H1 (cell line): Measurements from ENCODE around the gene CELF2. TPM values are rescaled to one million over a fixed set of nuclear protein-coding genes. Genes with fewer than 3 reads are reported as not detected.

Experiments
- CTCF ChIA-PET: fragments of 300-600 bp; sonication (Branson Sonifier 250); formaldehyde crosslinking; loops from one replicate; lab custom pipeline; 2021; ENCODE audit not compliant: partially characterized antibody; lab: Charles Lee
- POLR2A ChIA-PET: fragments of 300-600 bp; sonication (Branson Sonifier 250); formaldehyde crosslinking; loops from one replicate; lab custom pipeline; 2021; ENCODE audit warnings: inconsistent platforms; ENCODE audit not compliant: partially characterized antibody; lab: Charles Lee
- DNase-seq, 2 experiments: peaks; one replicate each; pipeline versions ENCODE4 v3.0.0 to v3.0.0-alpha.2; 2010 to 2022; ENCODE audit warnings: low spot score in 2 of 2, low read depth in 1 of 2, mixed read lengths in 1 of 2
- FAIRE-seq: peaks from 2 replicates; lab custom pipeline; 2011; peaks lifted over from hg19 to GRCh38; lab: Jason Lieb, UNC
- H2AFZ ChIP-seq: 2 replicates; pipeline ENCODE4 v1.8.1; 2012; ENCODE audit warnings: low read length, inconsistent platforms
- H2AK5ac ChIP-seq: 2 replicates; pipeline ENCODE4 v1.6.1; 2013; ENCODE audit warnings: low read depth, low read length
- H2BK120ac ChIP-seq: replicated peaks from 2 replicates; pipeline ENCODE3; 2013; ENCODE audit warnings: low read depth, low read length, inconsistent platforms
- H2BK12ac ChIP-seq: 2 replicates; pipeline ENCODE4 v1.6.1; 2013; ENCODE audit warnings: low read depth, low read length
- H2BK15ac ChIP-seq: 2 replicates; pipeline ENCODE4 v1.6.1; 2013; ENCODE audit warnings: low read length
- H2BK20ac ChIP-seq: 2 replicates; pipeline ENCODE4 v1.6.1; 2013; ENCODE audit warnings: low read length
- H2BK5ac ChIP-seq: 2 replicates; pipeline ENCODE4 v1.6.1; 2013; ENCODE audit warnings: low read depth, low read length
- H3K14ac ChIP-seq: 2 replicates; pipeline ENCODE4 v1.6.1; 2013; ENCODE audit warnings: inconsistent platforms; ENCODE audit not compliant: insufficient read length
- H3K18ac ChIP-seq: 2 replicates; pipeline ENCODE4 v1.6.1; 2013; ENCODE audit warnings: low read length; ENCODE audit errors: extremely low read depth
- H3K23ac ChIP-seq: 2 replicates; pipeline ENCODE4 v1.6.1; 2013; ENCODE audit warnings: inconsistent platforms; ENCODE audit not compliant: insufficient read length
- H3K23me2 ChIP-seq: 2 replicates; pipeline ENCODE4 v1.6.1; 2013; ENCODE audit warnings: low read depth, low read length
- H3K27ac ChIP-seq: 2 replicates; pipeline ENCODE4 v1.6.1; 2011; ENCODE audit warnings: low read depth, low read length, inconsistent platforms
- H3K27me3 ChIP-seq, 4 experiments: replicated peaks in 1 of 4; 1 replicate in 1 of 4; 2 replicates in 3 of 4; pipeline versions ENCODE4 v1.6.1 to v1.8.1; 2011 to 2013; ENCODE audit warnings: low read length in 3 of 4, mild to moderate bottlenecking in 3 of 4, inconsistent platforms in 2 of 4, mixed read lengths in 2 of 4, moderate library complexity in 1 of 4; ENCODE audit not compliant: control insufficient read depth in 3 of 4, insufficient read depth in 3 of 4; ENCODE audit errors: extremely low read depth in 1 of 4
- H3K36me3 ChIP-seq, 4 experiments: 2 replicates each; pipeline versions ENCODE4 v1.6.1 to v1.8.1; 2011 to 2013; ENCODE audit warnings: mild to moderate bottlenecking in 4 of 4, low read length in 3 of 4, moderate library complexity in 2 of 4, control low read depth in 1 of 4, inconsistent platforms in 1 of 4; ENCODE audit not compliant: insufficient read depth in 4 of 4, control insufficient read depth in 2 of 4
- H3K4ac ChIP-seq: replicated peaks from 2 replicates; pipeline ENCODE3; 2013; ENCODE audit warnings: low read length, low read depth, mixed read lengths, inconsistent platforms; ENCODE audit not compliant: insufficient read length
- H3K4me1 ChIP-seq, 4 experiments: replicated peaks in 1 of 4; 1 replicate in 1 of 4; 2 replicates in 3 of 4; pipeline versions ENCODE4 v1.6.1 to v1.8.1; 2011 to 2013; ENCODE audit warnings: low read length in 3 of 4, inconsistent platforms in 2 of 4, mixed read lengths in 1 of 4; ENCODE audit not compliant: insufficient read depth in 4 of 4, control insufficient read depth in 3 of 4
- H3K4me2 ChIP-seq, 2 experiments: 2 replicates each; pipeline versions ENCODE4 v1.6.1 to v1.8.1; 2011 to 2013; ENCODE audit warnings: low read depth in 2 of 2, low read length in 2 of 2, control low read depth in 1 of 2, inconsistent platforms in 1 of 2, mild to moderate bottlenecking in 1 of 2; ENCODE audit not compliant: insufficient read depth in 1 of 2
- H3K4me3 ChIP-seq, 4 experiments: fragments of 200-600, 300-600 bp in 1 of 4; sonication (generic), shearing (Covaris generic), sonication (Bioruptor Twin) in 1 of 4; 2 replicates each; pipeline versions ENCODE4 v1.5.1 to v1.8.1; 2011 to 2016; ENCODE audit warnings: low read length in 4 of 4, low read depth in 3 of 4, control low read depth in 2 of 4, inconsistent platforms in 2 of 4, mild to moderate bottlenecking in 2 of 4, mixed read lengths in 1 of 4, moderate library complexity in 1 of 4; ENCODE audit not compliant: insufficient read depth in 2 of 4; ENCODE audit errors: extremely low read depth in 1 of 4
- H3K56ac ChIP-seq: replicated peaks from 2 replicates; pipeline ENCODE3; 2013; ENCODE audit warnings: low read depth, mild to moderate bottlenecking, mixed read lengths, low read length, inconsistent platforms; ENCODE audit not compliant: insufficient read length
- H3K79me1 ChIP-seq: 2 replicates; pipeline ENCODE4 v1.6.1; 2013; ENCODE audit warnings: low read depth, low read length, control low read depth
- H3K79me2 ChIP-seq, 2 experiments: 2 replicates each; pipeline versions ENCODE4 v1.6.1 to v1.8.1; 2012 to 2013; ENCODE audit warnings: low read length in 2 of 2, mild to moderate bottlenecking in 2 of 2, inconsistent platforms in 1 of 2; ENCODE audit not compliant: insufficient read depth in 2 of 2, control insufficient read depth in 1 of 2
- H3K9ac ChIP-seq, 4 experiments: replicated peaks in 1 of 4; 1 replicate in 1 of 4; 2 replicates in 3 of 4; pipeline versions ENCODE4 v1.6.1 to v1.8.1; 2011 to 2013; ENCODE audit warnings: low read depth in 3 of 4, low read length in 3 of 4, control low read depth in 2 of 4, mild to moderate bottlenecking in 2 of 4, moderate library complexity in 2 of 4, inconsistent platforms in 1 of 4; ENCODE audit errors: extremely low read depth in 1 of 4
- H3K9me3 ChIP-seq, 2 experiments: 2 replicates each; pipeline versions ENCODE4 v1.6.1 to v1.8.1; 2012 to 2013; ENCODE audit warnings: mild to moderate bottlenecking in 2 of 2, moderate library complexity in 2 of 2, control low read depth in 1 of 2, inconsistent platforms in 1 of 2, low read depth in 1 of 2, low read length in 1 of 2, mixed read lengths in 1 of 2; ENCODE audit not compliant: insufficient read depth in 2 of 2
- H4K20me1 ChIP-seq, 2 experiments: replicated peaks in 1 of 2; 2 replicates each; pipeline versions ENCODE3 to v1.8.1; 2011 to 2013; ENCODE audit warnings: inconsistent platforms in 2 of 2, low read length in 2 of 2, mild to moderate bottlenecking in 1 of 2; ENCODE audit not compliant: insufficient read depth in 2 of 2, control insufficient read depth in 1 of 2
- H4K5ac ChIP-seq: 2 replicates; pipeline ENCODE4 v1.6.1; 2013; ENCODE audit warnings: low read length, low read depth, mixed read lengths, inconsistent platforms; ENCODE audit not compliant: insufficient read length
- H4K8ac ChIP-seq: 2 replicates; pipeline ENCODE4 v1.8.0; 2013; ENCODE audit warnings: mild to moderate bottlenecking, moderate library complexity, low read length, inconsistent platforms; ENCODE audit not compliant: insufficient read depth; ENCODE audit errors: extremely low read depth
- H4K91ac ChIP-seq: replicated peaks from 2 replicates; pipeline ENCODE3; 2013; ENCODE audit warnings: low read length, mixed read lengths, inconsistent platforms; ENCODE audit not compliant: insufficient read length
- ATF2 ChIP-seq: IDR thresholded peaks from 2 replicates; pipeline ENCODE4 v1.6.1; 2012; ENCODE audit warnings: low read length, inconsistent platforms
- ATF3 ChIP-seq: IDR thresholded peaks from 2 replicates; pipeline ENCODE4 v1.6.1; 2011; ENCODE audit warnings: low read depth, mild to moderate bottlenecking, low read length; ENCODE audit not compliant: insufficient read depth
- BACH1 ChIP-seq: IDR thresholded peaks from 2 replicates; pipeline ENCODE4 v1.6.1; 2012; ENCODE audit warnings: low read length, improper control_type of control experiment
- CBX5 ChIP-seq: fragments of 300-800, 300-1000 bp; sonication (generic); IDR thresholded peaks from 2 replicates; pipeline ENCODE4 v1.7.1; 2016; ENCODE audit warnings: antibody characterized with exemption, low read length, low read depth
- GABPA ChIP-seq: IDR thresholded peaks from 2 replicates; pipeline ENCODE4 v1.6.1; 2011; ENCODE audit warnings: mild to moderate bottlenecking, low read length, moderate library complexity, borderline replicate concordance; ENCODE audit not compliant: insufficient read depth
- KDM1A ChIP-seq: fragments of 200-600, 300-600 bp; sonication (generic); IDR thresholded peaks from 2 replicates; pipeline ENCODE4 v1.7.1; 2016; ENCODE audit warnings: mild to moderate bottlenecking, low read length, borderline replicate concordance
- POLR2AphosphoS5 ChIP-seq: IDR thresholded peaks from 2 replicates; pipeline ENCODE4 v1.6.1; 2011; ENCODE audit warnings: low read depth, low read length
- SUZ12 ChIP-seq: fragments of 200-600 bp; sonication (generic); IDR thresholded peaks from 2 replicates; pipeline ENCODE4 v1.6.1; 2012; ENCODE audit warnings: mild to moderate bottlenecking, inconsistent platforms, low read length, moderate library complexity, mixed read lengths
- TEAD4 ChIP-seq: IDR thresholded peaks from 2 replicates; pipeline ENCODE4 v1.6.1; 2012; ENCODE audit warnings: low read depth, low read length, inconsistent platforms, mixed read lengths
- WGBS, 2 experiments: shearing (Covaris generic) in 1 of 2; methylation state at CpG; one replicate each; pipeline versions ENCODE4 v1.1.6 to v1.1.7; 2013 to 2015; ENCODE audit warnings: low lambda C conversion rate in 2 of 2, mixed read lengths in 2 of 2, inconsistent platforms in 1 of 2, low coverage in 1 of 2, missing lambda C conversion rate in 1 of 2; ENCODE audit not compliant: insufficient replicate concordance in 2 of 2, insufficient coverage in 1 of 2, insufficient read length in 1 of 2; ENCODE audit errors: extremely low coverage in 1 of 2, missing lambda C conversion rate in 1 of 2; 5-methylcytosine and 5-hydroxymethylcytosine counted together
- polyA plus RNA-seq, 7 experiments: library from polyadenylated mRNA; depleted of rRNA in 3 of 7; stranded (reverse) in 5 of 7; unstranded in 2 of 7; fragments of >200 nt in 5 of 7; fragments of 200-250 nt in 2 of 7; gene quantifications; 1 replicate in 5 of 7; 2 replicates in 1 of 7; 4 replicates in 1 of 7; pipeline versions ENCODE4 v1.2.1 to v1.2.3, GENCODE V29; 2011 to 2013; ENCODE audit warnings: missing spikeins in 2 of 7, mixed read lengths in 2 of 7
- total RNA-seq: library from RNA; stranded (reverse); fragmentation: NEBNext Ultra II Directional; extraction: Animal tissue kit (Norgen Biotek cat#: 25700); gene quantifications from 2 replicates; pipeline ENCODE4 v1.2.1, GENCODE V29; 2021

The CELF2 gene
- total and polyA plus RNA-seq, 2 of the 8 experiments (the other 6 are each of a cell fraction or from before 2014, with no cell fraction given), result 18.3 to 22.7 TPM

GRCh38 chr10:11006428-11006825, 11.2 kb upstream of the CELF2 start:
- no peak overlapping the region for H3K14ac ChIP-seq
- FAIRE-seq (no peak), DNase-seq (no peak)
- WGBS, 2 experiments, result 85% methylated on average over 3 of the region's 3 CpGs; no CpG with 5 or more reads in 1 of the 2 experiments
- ChIA-PET POLR2A (interaction anchor here (1.6 kb wide), 1 partner anchor 11 kb away, joined by 4 read pairs; the partner anchor contains the start of gene CELF2), CTCF (interaction anchor here (1.2 to 1.8 kb wide), 3 partner anchors 9 to 31 kb away, joined by 3 to 4 read pairs (median 3); no protein-coding TSS in a partner anchor)
- no peak overlapping the region for H3K27ac ChIP-seq
- no peak overlapping the region for H3K56ac ChIP-seq
- no peak overlapping the region for H2AFZ ChIP-seq
- H3K23me2 ChIP-seq, result no peaks in the 10 kb centered on the region
- H3K9me3 ChIP-seq, result no peaks in the 10 kb centered on the region; a peak in 1 of 4 replicates
- no peak overlapping the region for H4K5ac ChIP-seq
- H2BK12ac ChIP-seq, result no peak overlapping the region
- H3K18ac ChIP-seq, result no peak overlapping the region
- H2BK20ac ChIP-seq, result no peak overlapping the region
- H3K23ac ChIP-seq, result no peak overlapping the region
- no peak overlapping the region for H3K4me2 ChIP-seq
- H3K9ac ChIP-seq, result no peak overlapping the region
- H3K79me1 ChIP-seq, result no peaks in the 10 kb centered on the region
- no peak overlapping the region for H2AK5ac ChIP-seq
- H3K36me3 ChIP-seq, result no peaks in the 10 kb centered on the region
- H4K8ac ChIP-seq, result no peak overlapping the region
- peaks cover 0 to 4% (median 0%) of the 10 kb centered on the region in 4 experiments; a peak in 2 of 7 replicates for H3K4me1 ChIP-seq
- no peaks in the 10 kb centered on the region for H3K79me2 ChIP-seq
- H4K20me1 ChIP-seq, result no peaks in the 10 kb centered on the region
- no peak overlapping the region for H2BK5ac ChIP-seq
- no peak overlapping the region for H4K91ac ChIP-seq
- H3K27me3 ChIP-seq, result no peaks in the 10 kb centered on the region
- no peak overlapping the region for H2BK120ac ChIP-seq
- H3K4me3 ChIP-seq, result no peak overlapping the region
- no peak overlapping the region for H3K4ac ChIP-seq
- no peak overlapping the region for H2BK15ac ChIP-seq
- TF ChIP-seq CBX5, result no peak
- TF ChIP-seq ATF3, result no peak
- no peak for TF ChIP-seq POLR2AphosphoS5
- TF ChIP-seq KDM1A, result no peak
- TF ChIP-seq BACH1, result no peak
- no peak for TF ChIP-seq SUZ12
- no peak for TF ChIP-seq GABPA
- TF ChIP-seq ATF2, result no peak
- TF ChIP-seq TEAD4, result no peak
